HG03159 (cell line): Measurements from ENCODE around the gene CPLANE2.
A peak's percentile ranks its signal among the peaks of the same experiment; 100 is the strongest.
"Not testable (repeated sequence)": the region's sequence is repeated elsewhere in the genome, so short reads cannot be mapped to it uniquely, and the experiment has no call there.

ENCODE experiments used
- ATAC-seq: cut with Tn5 transposase; IDR thresholded peaks from one replicate; pipeline ENCODE4 v1.9.1; 2021; ENCODE audit warnings: mild to moderate bottlenecking, moderate library complexity; ENCODE audit not compliant: unreplicated experiment

Gene CPLANE2

DNA sequence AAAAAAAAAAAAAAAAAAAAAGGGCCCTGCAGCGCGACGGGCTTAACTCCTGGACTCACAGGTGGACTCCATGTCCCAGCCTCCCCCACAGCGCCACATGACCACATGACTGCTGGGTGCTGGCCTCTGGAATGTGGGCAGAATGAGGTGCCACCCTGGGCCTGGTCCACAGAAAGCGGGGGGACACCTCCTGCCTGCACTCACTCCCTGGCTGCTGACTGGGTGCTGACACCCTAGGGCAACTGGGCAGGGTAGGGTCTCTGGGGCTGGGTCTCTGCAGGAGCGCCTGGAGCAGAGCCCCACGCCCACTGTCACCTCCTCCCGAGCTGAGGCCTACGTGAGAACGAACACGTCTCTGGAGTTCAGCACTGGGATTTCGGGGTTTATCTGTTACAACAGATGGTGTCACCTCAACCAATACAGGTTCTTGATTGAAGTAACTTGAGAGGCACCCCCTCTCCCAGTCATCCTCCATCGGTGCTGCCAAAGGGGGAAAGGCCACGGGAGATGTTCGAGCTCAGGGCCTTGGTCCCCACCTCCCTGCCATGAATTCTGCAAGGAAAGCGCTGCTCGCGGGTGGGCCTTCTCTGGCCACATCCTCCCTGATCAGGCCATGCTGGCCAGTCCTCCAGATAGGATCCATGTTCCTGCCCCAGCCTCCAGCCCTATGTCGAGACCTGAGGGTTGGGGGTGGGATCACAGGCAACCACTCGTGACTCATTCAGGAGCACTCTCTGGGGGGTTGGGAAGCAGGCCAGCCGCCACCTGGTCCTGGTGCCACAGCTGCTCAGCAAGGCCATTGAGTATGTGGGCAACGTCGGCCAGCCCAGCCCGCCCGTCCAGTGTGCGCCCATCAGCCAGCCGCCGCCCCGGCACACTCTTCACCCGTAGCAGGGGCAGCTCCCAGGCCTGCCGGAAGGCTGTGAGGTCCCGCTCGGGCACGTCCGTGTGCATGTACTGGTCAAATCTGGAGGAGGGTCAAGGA is 5.4 kb downstream of the CPLANE2 start:
- no peak for ATAC-seq

DNA sequence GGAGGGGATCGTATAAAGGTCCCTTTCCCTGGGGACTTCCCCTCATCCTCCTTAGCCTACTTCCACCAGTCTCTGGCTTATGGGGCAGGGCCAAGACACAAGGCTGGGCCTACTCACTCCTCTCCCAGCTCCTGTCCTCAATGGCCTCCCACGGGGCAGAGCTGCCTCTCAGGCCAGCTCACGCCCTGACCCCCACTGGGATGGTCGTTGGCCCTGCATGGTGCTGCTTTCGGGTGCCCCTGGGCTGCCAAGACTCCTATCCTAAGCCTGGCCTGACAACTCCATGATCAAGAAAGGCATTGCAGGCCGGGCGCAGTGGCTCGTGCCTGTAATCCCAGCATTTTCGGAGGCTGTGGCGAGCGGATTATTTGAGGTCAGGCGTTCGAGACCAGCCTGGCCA is 6.2 kb downstream of the CPLANE2 start:
- ATAC-seq, result no peak

DNA sequence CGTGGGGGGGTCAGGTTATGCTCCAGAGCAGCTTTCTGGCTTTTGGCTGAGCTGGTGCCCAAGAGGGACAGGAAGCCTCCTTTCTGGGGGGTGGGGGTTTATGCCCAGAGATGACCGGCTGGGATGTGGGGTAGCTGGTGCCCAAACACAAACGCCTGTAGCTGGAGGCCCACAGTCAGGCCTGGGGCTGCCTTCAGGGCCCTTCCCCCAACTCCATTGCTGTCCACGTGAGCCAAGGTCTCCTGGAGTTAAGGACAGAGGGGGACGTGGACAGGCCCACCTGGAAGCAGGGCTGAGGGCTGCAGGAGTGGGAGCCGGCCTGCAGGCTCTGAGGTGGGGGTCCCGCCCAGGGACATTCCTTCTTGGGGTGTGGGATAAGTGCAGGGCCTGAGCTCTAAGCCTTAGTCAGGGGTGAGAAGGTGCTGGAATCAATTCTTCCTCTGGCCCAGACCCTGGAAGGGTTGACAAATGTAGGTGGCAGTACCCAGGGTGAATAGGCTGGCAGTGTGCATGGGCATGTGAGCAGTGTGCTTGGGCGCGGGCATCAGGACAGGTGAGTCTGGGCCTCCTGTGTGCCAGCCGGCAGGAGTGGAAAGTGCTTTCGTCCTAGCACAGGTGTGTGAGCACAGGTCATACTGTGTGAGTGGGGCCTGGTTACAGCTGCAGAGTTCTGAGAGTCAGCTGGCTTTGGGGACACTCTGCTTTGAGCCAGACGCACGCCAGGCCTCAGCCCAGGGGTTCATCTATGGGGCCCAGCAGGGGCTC is 6.8 kb downstream of the CPLANE2 start:
- ATAC-seq, result no peak

DNA sequence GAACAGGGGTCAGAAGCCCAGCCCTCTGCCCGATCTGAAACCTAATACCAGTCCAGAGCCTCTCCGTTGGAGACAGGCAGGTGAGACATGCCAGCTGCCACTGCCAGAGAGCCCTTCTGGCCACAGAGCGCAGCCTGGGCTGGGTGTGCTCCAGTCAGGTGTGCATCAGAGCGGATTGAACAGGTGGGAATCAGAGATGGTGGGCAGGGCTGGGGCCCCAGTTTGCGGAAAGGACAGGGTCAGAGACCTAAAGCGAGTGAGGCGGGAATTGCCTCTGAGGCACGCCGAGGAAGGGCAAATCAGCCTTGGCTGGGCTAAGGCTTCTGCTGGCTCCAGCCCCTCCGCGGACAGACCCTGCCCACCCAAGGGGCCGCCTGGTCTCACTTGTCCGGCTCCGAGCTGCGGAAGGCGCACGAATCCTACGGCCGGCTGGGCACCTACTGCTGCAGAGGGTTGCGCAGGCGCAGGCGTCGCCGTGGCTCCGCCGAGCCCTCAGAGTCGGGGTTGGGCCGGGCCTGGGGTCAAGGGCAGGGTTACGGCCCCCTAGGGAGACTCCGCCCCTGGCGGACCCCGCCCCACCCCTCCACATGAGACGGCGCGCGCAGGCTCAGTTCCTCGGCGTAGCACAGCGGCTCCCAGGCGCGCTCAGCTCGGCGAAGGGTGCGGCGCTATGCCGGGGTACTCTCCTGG is 10.3 kb downstream of the CPLANE2 start:
- ATAC-seq, result no peak

DNA sequence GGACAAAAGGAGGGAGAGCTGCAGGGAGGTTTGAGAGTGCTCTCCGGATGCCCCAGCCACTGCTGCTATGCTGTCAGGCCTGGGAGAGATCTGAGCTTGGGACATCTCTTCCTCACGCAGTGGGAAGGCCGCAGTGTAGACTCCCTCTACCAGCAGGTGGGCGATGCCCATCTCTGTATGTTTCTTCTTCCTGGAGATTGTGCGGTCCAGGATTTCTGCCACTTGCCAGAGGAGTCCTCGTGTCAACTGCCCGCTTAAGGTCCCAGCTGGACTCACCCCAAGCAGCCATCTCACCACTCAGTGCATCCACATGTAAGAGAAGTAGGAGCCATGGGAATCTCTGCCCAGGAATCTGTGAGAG is 10.9 kb downstream of the CPLANE2 start:
- ATAC-seq, result no peak

DNA sequence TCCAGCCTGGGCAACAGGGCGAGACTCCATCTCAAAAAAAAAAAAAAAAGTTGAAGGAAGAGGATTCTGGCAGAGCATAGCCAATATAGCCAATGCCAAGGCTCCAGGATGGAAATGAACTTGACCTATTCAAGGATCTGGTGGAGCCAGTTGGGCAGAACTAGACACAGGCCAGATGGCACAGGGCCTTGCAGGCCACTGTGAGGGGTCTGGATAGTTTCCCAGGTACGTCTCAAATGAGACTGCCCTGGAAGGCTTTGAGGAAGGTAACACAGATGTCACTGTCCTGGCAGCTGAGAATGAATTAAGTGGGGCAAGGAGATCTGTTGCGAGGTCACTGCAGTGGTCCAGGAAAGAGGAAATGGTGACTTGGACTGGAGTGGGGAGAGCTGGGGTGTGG is 12.5 kb downstream of the CPLANE2 start:
- no peak for ATAC-seq

DNA sequence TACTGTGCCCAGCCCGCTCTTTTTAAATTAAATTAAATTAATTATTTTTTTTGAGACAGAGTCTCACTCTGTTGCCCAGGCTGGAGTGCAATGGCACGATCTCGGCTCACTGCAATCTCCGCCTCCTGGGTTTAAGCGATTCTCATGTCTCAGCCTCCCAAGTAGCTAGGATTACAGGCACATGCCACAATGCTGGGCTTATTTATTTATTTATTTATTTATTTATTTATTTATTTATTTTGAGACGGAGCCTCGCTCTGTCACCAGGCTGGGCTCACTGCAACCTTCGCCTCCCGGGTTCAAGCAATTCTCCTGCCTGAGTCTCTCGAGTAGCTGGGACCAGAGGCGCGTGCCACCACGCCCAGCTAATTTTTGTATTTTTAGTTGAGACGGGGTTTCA is 14.3 kb downstream of the CPLANE2 start:
- not testable (repeated sequence) for ATAC-seq

DNA sequence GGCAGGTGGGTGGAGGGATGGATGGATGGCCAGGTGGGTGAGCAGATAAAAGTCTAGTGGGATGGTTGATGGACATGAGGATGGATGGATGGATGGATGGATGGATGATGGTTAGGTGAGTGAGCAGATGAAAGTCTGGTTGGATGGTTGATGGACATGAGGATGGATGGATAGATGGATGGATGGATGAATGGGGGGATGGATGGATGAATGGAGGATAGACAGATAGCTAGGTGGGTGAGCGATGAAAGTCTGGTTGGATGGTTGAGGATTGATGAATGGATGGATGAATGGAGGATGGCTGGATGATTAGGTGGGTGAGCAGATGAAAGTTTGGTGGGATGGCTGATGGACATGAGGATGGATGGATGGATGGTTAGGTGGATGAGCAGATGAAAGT is 15.5 kb downstream of the CPLANE2 start:
- ATAC-seq, result no peak

DNA sequence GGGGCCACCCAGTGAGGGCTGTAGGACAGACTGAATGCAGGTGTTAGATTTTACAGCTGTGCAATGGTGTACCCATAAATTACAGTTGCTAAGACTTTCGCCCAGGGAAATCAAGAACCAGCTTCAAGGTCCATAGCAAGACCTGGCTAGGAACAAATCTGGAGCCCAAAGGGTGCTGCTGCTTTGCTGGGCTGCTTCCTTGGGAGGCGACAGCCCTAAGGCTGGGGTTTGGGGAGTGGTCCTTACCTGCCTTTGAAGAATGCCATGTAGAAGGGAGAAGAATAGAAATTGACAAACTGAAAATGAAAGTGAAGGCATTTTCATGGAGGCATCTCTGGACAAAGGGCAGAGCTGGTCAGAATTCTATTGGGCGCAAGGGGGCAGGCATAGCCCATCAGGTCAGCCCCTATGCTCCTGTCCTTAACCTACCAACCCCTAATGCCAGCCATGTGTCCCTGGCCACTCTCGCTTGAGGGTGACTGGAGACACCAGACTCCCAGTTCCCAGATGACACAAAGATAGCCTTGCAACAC is 16.9 kb downstream of the CPLANE2 start:
- no peak for ATAC-seq

DNA sequence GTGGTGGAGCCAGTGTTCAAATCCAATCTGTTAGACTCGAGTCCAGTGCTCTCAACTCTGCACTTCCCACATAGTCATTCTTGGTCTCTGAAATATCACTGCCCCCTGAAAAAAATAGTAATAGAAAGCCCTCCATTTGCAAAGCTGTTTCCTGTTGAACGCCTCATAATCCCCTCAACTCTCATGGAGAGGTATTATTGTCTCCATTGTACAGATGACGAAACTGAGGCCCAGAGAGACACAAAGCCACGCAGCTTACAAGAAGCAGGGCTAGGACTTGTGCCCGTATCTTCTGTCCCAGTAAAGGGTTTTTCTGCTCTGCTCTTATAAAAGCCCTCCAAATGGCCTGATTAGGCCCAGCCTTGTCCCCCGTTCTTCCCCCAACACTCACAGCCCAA is 18.3 kb downstream of the CPLANE2 start:
- no peak for ATAC-seq

DNA sequence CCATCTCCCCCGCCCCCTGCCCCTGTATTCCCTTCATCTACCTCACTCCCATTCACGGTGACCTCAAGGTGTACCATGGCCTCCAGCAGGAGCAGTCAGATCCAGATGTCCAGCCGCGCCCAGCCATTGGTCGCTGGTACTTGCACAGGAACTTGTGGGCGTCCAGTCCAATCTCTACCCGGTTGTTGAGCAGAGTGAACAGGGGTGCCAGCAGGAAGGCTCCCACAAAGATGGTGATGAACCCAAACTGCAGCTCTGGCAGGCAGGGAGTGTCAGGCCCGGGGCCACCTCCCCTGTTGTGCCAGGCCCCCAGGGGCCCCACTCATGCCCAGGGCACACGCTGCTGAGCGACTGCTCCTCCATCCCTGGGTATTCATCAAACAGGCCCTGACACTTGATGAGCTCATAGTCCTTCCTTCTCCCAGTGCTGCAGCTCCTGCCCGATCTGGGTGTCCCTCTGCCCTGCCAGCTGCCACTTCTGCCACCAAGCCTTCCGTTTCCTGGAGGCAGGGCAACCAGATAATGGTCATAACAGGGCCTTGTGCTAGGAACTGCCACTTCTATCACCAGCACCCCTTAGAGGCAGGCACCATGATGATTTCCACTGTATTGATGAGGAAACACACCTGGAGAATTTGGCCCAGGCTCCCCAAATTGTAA is 18.8 kb downstream of the CPLANE2 start:
- ATAC-seq, result no peak

DNA sequence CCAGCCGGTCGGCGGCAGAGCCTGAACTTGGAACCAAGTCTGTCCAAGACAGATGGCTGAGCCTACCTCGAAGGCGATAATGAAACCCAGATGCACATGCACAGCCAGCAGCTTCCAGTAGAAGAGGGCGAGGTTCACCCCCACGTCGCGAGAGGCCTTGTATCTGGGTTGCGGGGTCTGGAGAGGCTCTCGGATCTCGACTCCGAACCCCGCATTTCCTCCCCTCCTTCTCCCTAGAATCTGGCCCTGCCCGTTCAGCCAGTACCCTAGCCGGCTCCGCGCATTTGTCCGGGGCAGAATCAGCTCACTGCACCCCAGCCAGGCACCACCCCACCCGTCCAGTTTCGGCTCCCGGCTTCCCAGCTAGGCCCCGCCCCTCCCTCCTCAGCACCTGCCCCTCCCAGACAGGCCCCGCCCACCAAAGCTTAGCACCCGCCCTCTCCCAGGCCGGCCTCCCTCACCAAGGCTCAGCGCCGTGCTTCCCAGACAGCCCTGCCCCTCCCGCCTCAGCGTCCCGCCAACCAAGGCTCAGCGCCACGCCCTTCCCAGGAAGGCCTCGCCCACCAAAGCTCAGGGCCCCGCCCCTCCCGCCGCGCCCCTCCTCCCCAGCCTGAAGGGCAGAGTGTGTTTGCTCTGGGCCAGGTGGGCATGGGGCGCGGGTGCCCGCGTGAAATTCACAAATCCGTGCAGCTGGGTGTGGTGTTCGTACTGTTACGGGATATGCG is 19.8 kb downstream of the CPLANE2 start:
- ATAC-seq, result peak; percentile 85

DNA sequence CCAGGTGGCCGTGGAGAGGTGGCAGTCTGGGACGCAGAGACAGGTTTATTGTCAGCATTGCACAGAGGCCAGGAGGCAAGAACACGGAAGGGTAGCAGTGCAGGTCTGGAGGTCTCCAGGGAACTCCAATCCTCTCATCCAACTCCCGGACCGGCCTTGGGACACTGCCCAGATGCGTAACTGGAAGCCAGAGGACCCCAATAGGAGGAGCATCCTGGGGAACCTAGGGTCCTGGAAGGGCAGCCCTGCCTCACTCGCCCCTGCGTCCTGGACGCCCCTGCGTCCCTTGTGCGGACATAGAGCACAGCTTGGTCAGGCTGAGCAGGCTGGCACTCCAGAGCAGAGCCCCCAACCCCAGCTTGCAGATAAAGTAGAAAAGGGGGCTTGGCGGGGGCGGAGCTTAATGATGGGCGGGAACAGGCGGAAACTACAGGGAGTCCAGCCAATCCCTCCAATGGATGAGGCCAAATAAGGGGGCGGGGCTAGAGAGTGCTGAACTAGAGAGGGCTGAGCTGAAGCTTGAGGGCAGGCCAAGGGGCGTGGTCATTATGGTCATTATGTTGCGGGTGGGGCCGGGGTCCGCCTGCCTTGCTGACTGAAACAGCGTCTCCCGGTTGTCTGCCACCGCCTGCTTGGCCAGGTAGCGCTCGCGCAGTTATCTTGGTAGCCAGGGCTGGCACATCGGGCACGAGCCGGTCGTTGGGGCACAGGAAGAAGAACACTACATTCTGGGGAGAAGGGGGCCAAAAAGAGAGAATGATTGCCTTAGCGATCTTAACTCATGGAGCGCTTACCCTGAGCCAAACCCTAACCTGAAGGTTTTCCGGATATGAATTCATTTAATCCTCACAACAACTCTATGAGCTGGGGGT is 20.9 kb downstream of the CPLANE2 start:
- no peak for ATAC-seq

DNA sequence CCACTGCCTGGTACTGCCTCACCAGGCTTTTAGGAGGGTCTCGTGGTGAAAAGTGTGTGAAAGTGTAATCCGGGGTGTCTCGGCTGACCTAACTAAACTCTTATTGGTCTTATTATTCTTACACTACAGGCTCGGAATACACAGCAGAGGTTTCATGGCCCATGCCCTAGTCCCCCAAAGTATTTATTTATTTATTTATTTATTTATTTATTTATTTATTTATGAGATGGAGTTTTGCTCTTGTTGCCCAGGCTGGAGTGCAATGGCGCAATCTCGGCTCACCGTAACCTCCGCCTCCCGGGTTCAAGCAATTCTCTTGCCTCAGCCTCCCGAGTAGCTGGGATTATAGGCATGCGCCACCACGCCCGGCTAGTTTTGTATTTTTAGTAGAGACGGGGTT is 21.7 kb downstream of the CPLANE2 start:
- not testable (repeated sequence) for ATAC-seq

DNA sequence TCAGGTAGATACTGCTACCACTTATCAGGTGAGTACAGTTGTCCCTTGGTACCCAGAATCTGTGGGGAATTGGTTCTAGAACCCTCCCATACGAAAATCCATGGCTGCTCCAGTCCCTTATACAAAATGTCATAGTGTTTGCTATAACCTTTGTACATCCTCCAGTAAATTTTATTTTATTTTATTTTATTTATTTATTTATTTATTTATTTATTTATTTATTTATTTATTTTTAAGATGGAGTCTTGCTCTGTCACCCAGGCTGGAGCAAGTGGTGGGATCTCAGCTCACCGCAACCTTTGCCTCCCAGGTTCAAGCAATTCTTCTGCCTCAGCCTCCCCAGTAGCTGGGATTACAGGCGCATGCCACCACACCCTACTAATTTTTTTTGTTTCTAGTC is 23.4 kb downstream of the CPLANE2 start:
- ATAC-seq, result not testable (repeated sequence)

DNA sequence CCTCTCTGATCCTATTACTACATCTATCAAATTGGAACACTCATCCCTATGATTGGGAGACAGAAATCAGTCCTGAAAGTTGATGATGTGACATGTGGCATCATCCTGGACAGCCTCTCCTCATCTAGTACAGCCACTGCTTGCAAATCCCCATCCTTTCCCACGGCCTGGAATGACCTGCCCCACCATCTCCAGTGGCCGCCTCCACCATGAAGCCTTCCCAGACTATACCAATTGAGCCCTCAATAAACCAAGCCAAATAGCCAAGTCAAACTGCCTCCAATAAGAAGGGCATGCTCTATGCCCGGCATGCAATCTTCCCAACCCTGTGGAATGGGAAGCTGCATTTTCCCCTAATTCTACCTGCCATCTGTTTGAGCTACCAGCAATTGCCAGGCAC is 24.0 kb downstream of the CPLANE2 start:
- ATAC-seq, result no peak

DNA sequence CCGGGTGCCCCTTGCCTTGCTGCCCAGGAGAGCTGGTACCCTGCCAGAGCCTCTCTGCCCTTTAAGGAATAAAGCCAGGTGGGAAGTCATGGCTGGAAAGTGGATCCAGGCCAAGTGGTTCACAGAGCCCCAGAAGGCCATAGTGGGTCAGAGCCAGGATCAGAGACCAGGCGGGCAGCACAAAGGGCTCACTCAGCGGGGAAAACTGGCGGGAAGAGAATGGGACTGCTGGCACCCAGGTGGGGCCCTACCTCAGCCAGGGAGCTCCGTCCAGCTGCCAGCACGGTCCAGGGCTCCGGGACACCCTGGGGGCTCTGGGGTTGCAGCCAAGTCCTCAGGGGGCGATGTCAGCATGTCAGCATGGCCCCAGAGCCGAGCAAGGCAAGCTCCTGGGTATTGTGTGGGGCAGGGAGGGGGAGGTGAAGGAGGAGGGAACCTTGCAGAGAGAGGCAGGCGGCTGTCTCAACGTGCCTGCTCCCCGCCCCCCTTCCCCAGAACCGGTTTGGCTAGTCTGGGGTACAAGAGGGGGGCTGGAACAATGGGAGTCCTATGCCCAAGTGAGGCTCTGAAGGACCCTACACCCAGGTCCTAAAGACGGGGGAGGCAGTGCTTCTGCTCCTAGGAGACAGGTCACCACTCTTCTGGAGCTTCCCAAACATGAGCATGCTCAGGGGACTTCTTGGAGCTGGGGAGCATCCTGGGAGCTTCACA is 24.6 kb downstream of the CPLANE2 start, which contains the start of gene ARHGEF19:
Gene ARHGEF19, minus strand, starts transcription at position 402 of the 711 bp plus-strand sequence. CDS start 3,598 bp downstream, outside the sequence.
- ATAC-seq, result no peak

DNA sequence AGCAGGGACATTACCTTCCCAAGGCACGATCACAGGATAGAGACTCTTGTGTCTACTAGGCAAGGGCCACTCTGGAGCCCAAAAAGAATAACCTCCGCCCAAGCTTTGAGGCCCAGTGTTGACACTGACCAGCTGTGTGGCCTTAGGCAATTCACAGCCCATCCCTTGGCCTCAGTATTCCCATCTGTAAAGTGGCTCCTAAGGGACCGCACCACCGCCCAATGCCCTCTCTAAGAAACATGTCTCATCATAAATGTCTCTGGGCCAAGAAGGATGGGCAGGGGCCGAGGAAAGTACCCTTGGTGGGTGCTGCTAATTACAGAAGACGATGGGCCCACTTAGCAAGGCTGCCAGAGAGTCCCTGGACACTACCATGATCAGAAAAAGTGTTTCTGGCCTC is 25.2 kb downstream of the CPLANE2 start:
- ATAC-seq, result no peak
